GM21423 (cell line): ENCODE measurements around the gene KBTBD4.

Experiments
- ATAC-seq: cut with Tn5 transposase; IDR thresholded peaks from one replicate; pipeline ENCODE4 v1.9.1; 2021; ENCODE audit warnings: mild to moderate bottlenecking, moderate library complexity; ENCODE audit not compliant: unreplicated experiment

The KBTBD4 gene

GRCh38 chr11:47591764-47592163 lies 13.0 kb upstream of the KBTBD4 start:
- ATAC-seq = peak; percentile 43

GRCh38 chr11:47589977-47590861 lies 11.4 kb upstream of the KBTBD4 start:
- no peak for ATAC-seq

DNA sequence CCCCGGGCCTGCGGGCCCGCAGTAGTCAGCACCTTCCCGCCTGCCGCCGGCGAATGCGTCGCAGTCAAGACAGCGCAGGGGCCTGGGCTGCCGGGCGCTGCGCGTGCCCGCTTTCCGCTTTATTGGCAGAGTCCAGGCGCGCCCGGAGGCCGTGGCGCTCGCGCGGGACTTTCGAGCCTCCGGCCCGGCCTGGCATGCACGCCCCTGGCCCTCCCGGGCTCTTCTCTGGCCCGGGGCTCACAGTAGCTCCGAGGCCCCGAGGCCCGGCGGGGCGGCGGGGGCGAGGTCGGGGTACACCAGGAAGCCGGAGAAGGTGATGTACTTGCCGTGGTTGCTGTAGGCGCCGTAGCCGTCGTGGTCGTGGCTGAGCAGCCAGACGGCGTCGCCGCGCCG lies 10.8 kb upstream of the KBTBD4 start:
- no peak for ATAC-seq

DNA sequence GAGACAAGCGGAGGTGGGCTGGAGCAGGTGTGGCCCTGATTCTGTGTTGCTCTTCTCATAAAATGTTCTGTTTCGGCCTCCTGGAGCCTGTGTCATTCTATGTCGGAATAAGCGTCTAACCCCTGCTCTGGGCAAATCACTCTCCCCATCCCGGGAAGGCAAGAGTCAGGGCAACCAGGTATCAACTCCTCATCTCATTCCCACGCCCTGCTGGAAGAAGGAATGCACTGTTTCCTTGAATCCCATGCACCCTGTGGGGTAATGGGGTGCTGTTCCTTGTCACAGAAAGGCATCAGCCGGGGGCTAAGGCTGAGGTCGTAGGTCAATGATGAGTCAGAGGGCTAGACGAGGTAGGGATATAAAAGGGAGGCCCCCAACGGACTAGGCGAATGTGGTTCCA lies 10.3 kb upstream of the KBTBD4 start:
- ATAC-seq = no peak

- ATAC-seq = no peak
These were observed 9.1 kb upstream of the KBTBD4 start for GRCh38 chr11:47587723-47588326.

DNA sequence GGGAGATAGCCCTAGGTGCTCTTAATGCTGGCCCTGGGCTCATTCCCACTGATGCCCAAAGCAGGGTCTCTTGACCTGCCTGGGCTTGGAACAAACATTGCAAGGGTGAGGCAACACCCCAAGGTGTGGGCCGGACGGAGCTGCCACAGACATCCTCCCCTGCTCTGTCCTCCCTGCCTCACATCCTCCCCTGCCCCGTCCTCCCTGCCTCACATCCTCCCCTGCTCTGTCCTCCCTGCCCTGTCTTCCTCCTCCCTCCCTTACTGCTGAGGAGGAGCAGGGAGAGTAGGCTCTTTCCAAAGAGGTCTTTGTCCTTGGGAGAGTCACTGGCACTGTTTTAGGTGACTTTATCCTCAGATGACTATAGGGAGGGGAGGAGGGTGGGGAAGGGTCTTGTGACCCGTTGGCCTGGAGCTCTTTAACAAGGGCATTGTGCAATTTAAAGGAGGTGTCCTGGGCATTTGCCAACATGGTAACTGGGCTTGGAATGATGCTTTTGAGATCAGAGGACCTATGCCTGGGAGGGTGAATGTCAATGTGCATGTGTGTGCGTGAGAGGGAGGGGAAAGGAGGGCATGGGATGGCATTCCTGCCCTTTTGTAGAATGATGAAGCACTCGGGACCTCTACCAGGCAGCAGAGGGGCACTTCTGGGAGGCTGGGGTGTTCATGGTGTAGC lies 8.4 kb upstream of the KBTBD4 start:
- ATAC-seq = no peak

GRCh38 chr11:47586098-47586855 lies 7.5 kb upstream of the KBTBD4 start, which contains the start of gene FAM180B:
TSS of gene FAM180B (plus strand) at chr11:47586678. CDS start at chr11:47586769, 91 bp downstream.
- ATAC-seq = no peak

DNA sequence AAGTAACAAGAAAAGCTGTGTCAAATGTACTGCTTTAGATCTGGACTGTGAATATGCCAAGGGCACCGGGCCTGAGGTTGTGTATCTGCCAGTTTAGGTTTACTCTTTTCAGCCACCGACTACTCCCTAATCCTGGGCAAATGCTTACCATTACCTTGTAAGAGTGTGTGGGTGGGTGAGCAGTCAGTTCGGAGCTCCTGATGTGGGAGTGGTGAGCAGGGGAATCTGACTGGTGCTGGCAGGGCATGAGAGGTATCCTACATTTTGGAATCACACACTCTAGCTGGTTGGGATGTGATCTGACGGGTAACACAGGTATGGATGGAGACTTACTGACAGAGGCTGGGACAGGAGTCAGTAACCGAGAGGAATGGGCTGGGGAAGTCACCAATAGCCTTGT lies 5.1 kb upstream of the KBTBD4 start:
- ATAC-seq = no peak

GRCh38 chr11:47577460-47578041 lies 1.2 kb downstream of the KBTBD4 start:
- no peak for ATAC-seq

GRCh38 chr11:47573321-47573720 lies 5.4 kb downstream of the KBTBD4 start:
- ATAC-seq = no peak

DNA sequence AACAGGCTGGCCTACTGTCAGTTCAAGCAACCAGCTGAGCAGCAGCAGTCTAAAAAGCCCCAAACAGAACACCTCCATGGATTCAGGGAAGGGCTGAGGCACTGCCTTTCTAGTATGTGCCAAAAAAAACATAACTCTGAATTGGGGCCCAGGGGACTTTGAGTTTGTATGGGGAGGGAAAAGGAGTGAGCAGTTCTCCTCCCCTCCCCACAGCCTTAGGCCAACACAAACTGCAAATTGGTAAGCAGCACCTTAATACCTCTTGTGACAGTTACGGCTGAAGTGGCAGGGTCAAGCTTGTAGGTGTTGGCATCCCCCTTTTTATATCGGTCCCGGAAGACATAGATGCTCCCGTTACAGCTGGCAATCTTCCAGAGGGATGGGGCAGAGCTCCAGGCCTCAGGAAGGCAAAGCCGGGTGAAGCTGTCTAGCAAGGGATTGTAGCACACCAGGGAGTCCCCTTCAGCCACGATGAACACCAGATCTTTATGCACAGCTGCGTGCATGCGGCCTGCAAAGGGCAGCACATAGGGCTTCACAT lies 6.0 kb downstream of the KBTBD4 start:
- ATAC-seq = no peak

DNA sequence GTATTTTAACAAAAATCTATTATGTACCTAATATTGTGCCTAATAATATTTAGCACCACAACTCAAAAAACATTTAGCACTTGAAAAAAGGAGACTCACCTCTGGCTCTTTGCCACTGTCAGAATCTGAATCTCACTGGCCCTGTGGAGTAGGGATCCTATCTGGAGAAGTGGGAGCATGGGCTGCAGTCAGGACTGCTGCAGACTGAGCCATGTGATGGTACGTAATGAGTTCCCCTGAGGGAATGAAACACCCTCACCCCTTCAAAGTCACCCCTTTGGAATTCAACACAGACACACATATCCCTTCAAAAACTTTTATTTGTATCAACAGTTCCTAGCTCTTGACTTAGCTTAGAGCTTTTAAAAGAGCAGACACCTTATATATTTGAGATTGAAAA lies 6.9 kb downstream of the KBTBD4 start:
- no peak for ATAC-seq

GRCh38 chr11:47571357-47571729 lies 7.4 kb downstream of the KBTBD4 start:
- ATAC-seq = no peak

- no peak for ATAC-seq
These were observed 8.0 kb downstream of the KBTBD4 start for GRCh38 chr11:47570651-47571356.

- no peak for ATAC-seq
These were observed 9.1 kb downstream of the KBTBD4 start for GRCh38 chr11:47569646-47570045.

- peak; percentile 14 for ATAC-seq
These were observed 12.5 kb downstream of the KBTBD4 start for GRCh38 chr11:47566149-47566698.

DNA sequence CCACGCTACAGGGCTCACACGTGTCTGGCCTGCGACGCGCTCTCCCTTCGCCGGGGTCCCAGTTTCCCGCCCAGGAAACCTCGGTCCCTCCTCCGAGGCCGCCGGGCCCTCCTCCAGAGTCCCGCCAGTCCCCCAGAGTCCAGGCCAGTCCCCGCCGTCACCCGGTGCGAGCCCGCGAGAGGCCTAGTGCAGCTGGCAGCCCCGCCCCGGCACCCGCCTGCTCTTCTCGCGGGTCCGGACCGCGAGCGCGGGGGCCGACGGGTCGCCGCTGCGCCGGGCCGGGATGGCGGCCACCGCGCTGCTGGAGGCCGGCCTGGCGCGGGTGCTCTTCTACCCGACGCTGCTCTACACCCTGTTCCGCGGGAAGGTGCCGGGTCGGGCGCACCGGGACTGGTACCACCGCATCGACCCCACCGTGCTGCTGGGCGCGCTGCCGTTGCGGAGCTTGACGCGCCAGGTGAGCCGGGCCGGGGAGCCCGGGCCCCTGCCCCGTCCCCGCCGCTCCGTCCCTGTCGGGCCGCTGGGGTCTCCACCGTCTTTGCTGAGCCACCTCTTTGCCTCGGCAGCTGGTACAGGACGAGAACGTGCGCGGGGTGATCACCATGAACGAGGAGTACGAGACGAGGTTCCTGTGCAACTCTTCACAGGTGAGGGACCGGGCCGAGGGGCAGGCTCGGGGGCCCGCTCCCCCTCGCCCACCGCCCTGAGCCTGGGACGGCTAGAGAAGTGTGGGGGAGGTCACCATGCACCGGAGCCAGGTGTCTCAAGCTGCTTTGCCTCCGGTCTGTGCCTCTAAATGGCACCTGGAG lies 13.2 kb downstream of the KBTBD4 start, which contains the start of gene PTPMT1:
Gene PTPMT1, plus strand, starts transcription at position 260 of the 809 bp plus-strand sequence. Its CDS starts 24 bp downstream, at position 284.
- peak; percentile 83 for ATAC-seq

- ATAC-seq = no peak
These were observed 13.8 kb downstream of the KBTBD4 start for GRCh38 chr11:47564933-47565339.
